Measurements from ENCODE around the gene SNX11. TPM values are rescaled to one million over a fixed set of nuclear protein-coding genes. Genes with fewer than 3 reads are reported as not detected.
"Not testable (repeated sequence)": the region's sequence is repeated elsewhere in the genome, so short reads cannot be mapped to it uniquely, and the experiment has no call there.

SNX11 gene
- total RNA-seq, 2 experiments from 2014 or later = 20.2 to 23.0 TPM

- no peaks in the 10 kb centered on the region for H3K27me3 Mint-ChIP-seq (ENCODE audit: low read depth)
- peaks cover 27% of the 10 kb centered on the region for H3K36me3 Mint-ChIP-seq (ENCODE audit: low read depth)
- no peaks in the 10 kb centered on the region for H3K4me1 Mint-ChIP-seq (ENCODE audit: low read depth)
- no peaks in the 10 kb centered on the region for H3K9me3 Mint-ChIP-seq
- H3K4me3 Mint-ChIP-seq = no peak overlapping the region
- DNase-seq = no peak
- CTCF ChIA-PET = interaction anchor here (0.9 to 1.1 kb wide), 2 partner anchors 29 to 45 kb away, joined by 3 to 5 read pairs; no protein-coding TSS in a partner anchor
- intact Hi-C loops (cut with micrococcal nuclease) = no loop called here
- no peak overlapping the region for H3K27ac Mint-ChIP-seq
Measured at GRCh38 chr17:48070195-48070594, 37.4 kb upstream of the SNX11 start.

DNA sequence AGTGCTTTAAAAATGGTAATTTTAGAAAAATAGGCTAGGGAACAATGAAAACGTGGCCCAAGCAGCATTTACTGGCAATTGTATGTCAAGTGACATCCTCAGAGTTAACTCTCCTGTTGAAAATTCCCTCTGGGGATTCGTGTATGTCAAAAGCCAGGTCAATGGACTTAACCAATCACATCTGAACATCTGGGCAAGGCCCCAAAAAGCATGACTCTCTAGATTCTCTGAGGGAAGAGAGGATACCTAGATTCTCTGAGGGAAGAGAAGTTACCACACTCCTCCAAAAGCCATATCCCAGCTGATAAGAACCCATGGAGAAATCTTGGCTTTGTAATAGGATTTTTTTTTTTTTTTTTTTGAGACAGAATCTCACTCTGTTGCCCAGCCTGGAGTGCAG is 35.9 kb upstream of the SNX11 start:
- Mint-ChIP-seq H3K36me3 (ENCODE audit: low read depth) (peaks cover 25% of the 10 kb centered on the region), H3K4me3 (no peak overlapping the region), H3K27ac (no peak overlapping the region), H3K27me3 (ENCODE audit: low read depth) (no peaks in the 10 kb centered on the region), H3K4me1 (ENCODE audit: low read depth) (no peaks in the 10 kb centered on the region), H3K9me3 (no peaks in the 10 kb centered on the region)
- intact Hi-C loops (cut with micrococcal nuclease) = no loop called here
- CTCF ChIA-PET = interaction anchor here (1.3 to 8.1 kb wide), 2 partner anchors 9 to 45 kb away, joined by 4 to 67 read pairs; no protein-coding TSS in a partner anchor
- no peak for DNase-seq

GRCh38 chr17:48072811-48073210 is 34.8 kb upstream of the SNX11 start:
- H3K36me3 Mint-ChIP-seq (ENCODE audit: low read depth) = peaks cover 23% of the 10 kb centered on the region
- H3K4me3 Mint-ChIP-seq; H3K27ac Mint-ChIP-seq; H3K27me3 Mint-ChIP-seq (ENCODE audit: low read depth); DNase-seq; H3K9me3 Mint-ChIP-seq; intact Hi-C loops (cut with micrococcal nuclease); H3K4me1 Mint-ChIP-seq (ENCODE audit: low read depth): not testable (repeated sequence)
- CTCF ChIA-PET = interaction anchor here (1.0 to 8.1 kb wide), 9 partner anchors 8 to 61 kb away, joined by 3 to 67 read pairs (median 5); no protein-coding TSS in a partner anchor

GRCh38 chr17:48073566-48074094 is 33.9 kb upstream of the SNX11 start:
- not testable (repeated sequence) for H3K9me3 Mint-ChIP-seq; H3K27ac Mint-ChIP-seq; H3K4me1 Mint-ChIP-seq (ENCODE audit: low read depth); DNase-seq; H3K4me3 Mint-ChIP-seq; H3K27me3 Mint-ChIP-seq (ENCODE audit: low read depth)
- intact Hi-C loops (cut with micrococcal nuclease) = loop anchor here (1.0 kb wide), 3 partner anchors 36 to 62 kb away; partner anchors contain the start of gene COPZ2
- CTCF ChIA-PET = interaction anchor here (0.7 to 8.1 kb wide), 22 partner anchors 9 to 545 kb away, joined by 3 to 67 read pairs (median 4); partner anchors contain the start of gene CDK5RAP3
- peaks cover 18% of the 10 kb centered on the region for H3K36me3 Mint-ChIP-seq (ENCODE audit: low read depth)

GRCh38 chr17:48074322-48075081 is 33.1 kb upstream of the SNX11 start:
- no peaks in the 10 kb centered on the region for H3K9me3 Mint-ChIP-seq
- H3K4me1 Mint-ChIP-seq (ENCODE audit: low read depth) = no peaks in the 10 kb centered on the region
- DNase-seq = peak; percentile 89
- CTCF ChIA-PET = interaction anchor here (0.6 to 8.1 kb wide), 35 partner anchors 7 to 823 kb away, joined by 3 to 67 read pairs (median 4); partner anchors contain the start of gene CDK5RAP3
- intact Hi-C loops (cut with micrococcal nuclease) = loop anchor here (1.0 kb wide), 3 partner anchors 37 to 63 kb away; partner anchors contain the start of gene COPZ2
- no peak overlapping the region for H3K4me3 Mint-ChIP-seq
- no peaks in the 10 kb centered on the region for H3K27me3 Mint-ChIP-seq (ENCODE audit: low read depth)
- H3K36me3 Mint-ChIP-seq (ENCODE audit: low read depth) = peaks cover 16% of the 10 kb centered on the region
- H3K27ac Mint-ChIP-seq = no peak overlapping the region

DNA sequence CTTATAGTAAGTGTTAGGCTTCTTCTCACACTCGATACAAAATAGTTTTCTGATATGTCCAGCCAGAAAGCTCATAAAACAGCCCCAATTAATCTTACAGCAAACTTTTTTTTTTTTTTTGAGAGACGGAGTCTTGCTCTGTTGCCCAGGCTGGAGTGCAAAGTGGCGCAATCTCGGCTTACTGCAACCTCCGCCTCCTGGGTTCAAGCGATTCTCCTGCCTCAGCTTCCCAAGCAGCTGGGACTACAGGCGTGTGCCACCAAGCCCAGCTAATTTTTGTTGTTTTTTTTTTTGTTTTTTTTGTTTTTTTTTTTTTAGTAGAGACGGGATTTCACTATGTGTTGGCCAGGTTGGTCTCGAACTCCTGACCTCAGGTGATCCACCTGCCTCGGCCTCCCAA is 30.4 kb upstream of the SNX11 start:
- H3K27ac Mint-ChIP-seq; H3K4me3 Mint-ChIP-seq; DNase-seq; intact Hi-C loops (cut with micrococcal nuclease); H3K27me3 Mint-ChIP-seq (ENCODE audit: low read depth); H3K4me1 Mint-ChIP-seq (ENCODE audit: low read depth); H3K9me3 Mint-ChIP-seq: not testable (repeated sequence)
- CTCF ChIA-PET = interaction anchor here (0.6 to 8.1 kb wide), 7 partner anchors 9 to 456 kb away, joined by 3 to 67 read pairs (median 4); no protein-coding TSS in a partner anchor
- H3K36me3 Mint-ChIP-seq (ENCODE audit: low read depth) = peaks cover 12% of the 10 kb centered on the region

GRCh38 chr17:48081858-48082257 is 25.7 kb upstream of the SNX11 start:
- intact Hi-C loops (cut with micrococcal nuclease) = loop anchor here (2.0 kb wide), 1 partner anchor 31 kb away; no protein-coding TSS in a partner anchor
- H3K27me3 Mint-ChIP-seq (ENCODE audit: low read depth) = no peaks in the 10 kb centered on the region
- H3K27ac Mint-ChIP-seq = no peak overlapping the region
- no peak overlapping the region for H3K4me3 Mint-ChIP-seq
- H3K9me3 Mint-ChIP-seq = no peaks in the 10 kb centered on the region
- no peaks in the 10 kb centered on the region for H3K36me3 Mint-ChIP-seq (ENCODE audit: low read depth)
- DNase-seq = no peak
- CTCF ChIA-PET = interaction anchor here (0.6 to 4.7 kb wide), 12 partner anchors 10 to 69 kb away, joined by 3 to 60 read pairs (median 10); partner anchors contain the start of gene SNX11
- peaks cover 4% of the 10 kb centered on the region for H3K4me1 Mint-ChIP-seq (ENCODE audit: low read depth)

- H3K27ac Mint-ChIP-seq = no peak overlapping the region
- intact Hi-C loops (cut with micrococcal nuclease) = no loop called here
- CTCF ChIA-PET = interaction anchor here (2.1 kb wide), 2 partner anchors 39 to 45 kb away, joined by 6 to 10 read pairs; no protein-coding TSS in a partner anchor
- H3K36me3 Mint-ChIP-seq (ENCODE audit: low read depth) = peaks cover 3% of the 10 kb centered on the region
- no peak for DNase-seq
- H3K4me3 Mint-ChIP-seq = no peak overlapping the region
- no peaks in the 10 kb centered on the region for H3K27me3 Mint-ChIP-seq (ENCODE audit: low read depth)
- no peaks in the 10 kb centered on the region for H3K9me3 Mint-ChIP-seq
- H3K4me1 Mint-ChIP-seq (ENCODE audit: low read depth) = peaks cover 4% of the 10 kb centered on the region
Measured at GRCh38 chr17:48084932-48085331, 22.6 kb upstream of the SNX11 start.

GRCh38 chr17:48093341-48094045 is 14.1 kb upstream of the SNX11 start:
- Mint-ChIP-seq H3K4me1 (ENCODE audit: low read depth) (peaks cover 15% of the 10 kb centered on the region), H3K4me3 (no peak overlapping the region), H3K9me3 (no peaks in the 10 kb centered on the region), H3K36me3 (ENCODE audit: low read depth) (peaks cover 6% of the 10 kb centered on the region), H3K27me3 (ENCODE audit: low read depth) (no peaks in the 10 kb centered on the region), H3K27ac (no peak overlapping the region)
- no peak for DNase-seq
- intact Hi-C loops (cut with micrococcal nuclease) = no loop called here
- CTCF ChIA-PET = no interaction called here

DNA sequence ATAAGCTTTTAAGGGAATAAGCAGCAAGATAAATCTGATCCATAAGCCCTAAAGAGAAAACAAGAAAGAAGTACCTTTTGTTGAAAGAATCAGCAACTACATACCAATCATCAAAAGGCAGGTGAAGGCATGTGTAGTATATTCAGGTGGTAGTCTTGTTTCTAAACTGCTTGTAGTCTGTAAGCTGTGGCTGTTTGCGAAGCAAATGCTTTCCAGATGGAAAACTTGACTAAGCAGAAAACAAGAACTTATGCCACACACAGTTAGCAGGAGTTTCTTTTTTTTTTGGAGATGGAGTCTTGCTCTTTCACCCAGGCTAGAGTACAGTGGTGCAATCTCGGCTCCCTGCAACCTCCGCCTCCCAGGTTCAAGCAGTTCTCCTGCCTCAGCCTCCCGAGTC is 12.0 kb upstream of the SNX11 start:
- no peaks in the 10 kb centered on the region for H3K9me3 Mint-ChIP-seq
- peaks cover 23% of the 10 kb centered on the region for H3K4me1 Mint-ChIP-seq (ENCODE audit: low read depth)
- H3K4me3 Mint-ChIP-seq = no peak overlapping the region
- no peak for DNase-seq
- intact Hi-C loops (cut with micrococcal nuclease) = no loop called here
- peaks cover 3% of the 10 kb centered on the region for H3K36me3 Mint-ChIP-seq (ENCODE audit: low read depth)
- H3K27me3 Mint-ChIP-seq (ENCODE audit: low read depth) = no peaks in the 10 kb centered on the region
- no peak overlapping the region for H3K27ac Mint-ChIP-seq
- CTCF ChIA-PET = interaction anchor here (0.6 to 4.7 kb wide), 6 partner anchors 12 to 786 kb away, joined by 3 to 30 read pairs (median 4); no protein-coding TSS in a partner anchor

DNA sequence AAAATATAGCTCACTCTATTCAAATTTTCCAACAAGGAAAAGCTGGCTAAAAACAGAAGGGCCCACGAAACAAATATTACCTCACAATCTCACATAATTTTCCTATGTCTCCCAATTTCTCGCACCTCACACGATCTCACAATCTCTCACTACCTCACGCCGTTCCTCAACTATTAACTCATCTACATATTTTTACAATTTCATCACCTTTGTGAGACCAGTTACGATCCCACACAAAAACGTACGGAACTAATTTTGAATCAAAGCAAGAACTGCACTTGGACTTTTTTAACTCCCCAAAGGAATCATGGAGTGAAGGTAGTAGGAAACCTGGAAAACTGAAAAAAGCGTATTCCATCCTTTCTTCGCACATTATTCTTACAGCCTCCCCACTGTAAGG is 7.4 kb upstream of the SNX11 start:
- CTCF ChIA-PET = interaction anchor here (3.8 kb wide), 1 partner anchor 75 kb away, joined by 15 read pairs; no protein-coding TSS in a partner anchor
- no peak for DNase-seq
- peaks cover 6% of the 10 kb centered on the region for H3K9me3 Mint-ChIP-seq
- no peaks in the 10 kb centered on the region for H3K27me3 Mint-ChIP-seq (ENCODE audit: low read depth)
- H3K4me3 Mint-ChIP-seq = peak overlapping the region; percentile 97
- H3K36me3 Mint-ChIP-seq (ENCODE audit: low read depth) = peaks cover 3% of the 10 kb centered on the region
- intact Hi-C loops (cut with micrococcal nuclease) = loop anchor here (2.0 to 10.0 kb wide), 4 partner anchors 75 to 1095 kb away; partner anchors contain the start of genes ATP5MC1 and SCRN2
- no peak overlapping the region for H3K27ac Mint-ChIP-seq
- H3K4me1 Mint-ChIP-seq (ENCODE audit: low read depth) = peaks cover 42% of the 10 kb centered on the region

Measured in activated naive CD4-positive, alpha-beta T cell treated with anti-CD3 and anti-CD28 coated beads for 36 hours (primary cell).